ENCODE measurements around the gene VWA5A.

- no peak for TF ChIP-seq POLR2A (conservative IDR thresholded peaks at IDR 0.05)
- TF ChIP-seq HDAC2 (IDR thresholded peaks at IDR 0.05), result peak; percentile 57; the same call in 1 of the 2 replicates
- TF ChIP-seq STAT6 (CRISPR knock-in tag; IDR thresholded peaks at IDR 0.05), result no peak
- no peak for TF ChIP-seq ZNF408 (CRISPR knock-in tag; IDR thresholded peaks at IDR 0.05; ENCODE audit: low read depth)
- TF ChIP-seq C11orf30 (IDR thresholded peaks at IDR 0.05; ENCODE audit: low read depth), result no peak
- TF ChIP-seq ZBTB1 (CRISPR knock-in tag; IDR thresholded peaks at IDR 0.05; ENCODE audit: borderline replicate concordance, low read depth), result no peak
- TF ChIP-seq, protein P1, sequence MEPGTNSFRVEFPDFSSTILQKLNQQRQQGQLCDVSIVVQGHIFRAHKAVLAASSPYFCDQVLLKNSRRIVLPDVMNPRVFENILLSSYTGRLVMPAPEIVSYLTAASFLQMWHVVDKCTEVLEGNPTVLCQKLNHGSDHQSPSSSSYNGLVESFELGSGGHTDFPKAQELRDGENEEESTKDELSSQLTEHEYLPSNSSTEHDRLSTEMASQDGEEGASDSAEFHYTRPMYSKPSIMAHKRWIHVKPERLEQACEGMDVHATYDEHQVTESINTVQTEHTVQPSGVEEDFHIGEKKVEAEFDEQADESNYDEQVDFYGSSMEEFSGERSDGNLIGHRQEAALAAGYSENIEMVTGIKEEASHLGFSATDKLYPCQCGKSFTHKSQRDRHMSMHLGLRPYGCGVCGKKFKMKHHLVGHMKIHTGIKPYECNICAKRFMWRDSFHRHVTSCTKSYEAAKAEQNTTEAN (CRISPR knock-in tag; IDR thresholded peaks at IDR 0.05), result no peak
- TF ChIP-seq SREBF2 (CRISPR knock-in tag; IDR thresholded peaks at IDR 0.05), result no peak
- TF ChIP-seq SAP30 (IDR thresholded peaks at IDR 0.05; ENCODE audit: borderline replicate concordance, insufficient read depth, low read depth, low read length, poor library complexity, severe bottlenecking), result no peak
- TF ChIP-seq KDM5B (IDR thresholded peaks at IDR 0.05; ENCODE audit: insufficient replicate concordance, low read depth, low read length), result no peak
- TF ChIP-seq NFE2L1 (tag; IDR thresholded peaks at IDR 0.05; ENCODE audit: borderline replicate concordance, low read depth), result no peak
- TF ChIP-seq CEBPB (tag; IDR thresholded peaks at IDR 0.05), result no peak
- TF ChIP-seq CTCF (IDR thresholded peaks at IDR 0.05 in 2 of 3, conservative IDR thresholded peaks at IDR 0.05 in 1 of 3; ENCODE audit: insufficient read depth in 2 of 3, low read depth in 1 of 3, low read length in 3 of 3), result peak; percentile 77 to 85 (median 82)
- TF ChIP-seq HSF4 (CRISPR knock-in tag; IDR thresholded peaks at IDR 0.05; ENCODE audit: borderline replicate concordance), result no peak
These were observed 80.0 kb downstream of the VWA5A start for GRCh38 chr11:124195189-124195734.

Data from K562 (cell line).